GM21528 (cell line): ENCODE measurements around the gene MCRIP2.

Experiments used
- ATAC-seq: cut with Tn5 transposase; IDR thresholded peaks from one replicate; pipeline ENCODE4 v1.9.1; 2021; ENCODE audit warnings: mild to moderate bottlenecking, moderate library complexity; ENCODE audit not compliant: unreplicated experiment, low FRiP score

The MCRIP2 gene

DNA sequence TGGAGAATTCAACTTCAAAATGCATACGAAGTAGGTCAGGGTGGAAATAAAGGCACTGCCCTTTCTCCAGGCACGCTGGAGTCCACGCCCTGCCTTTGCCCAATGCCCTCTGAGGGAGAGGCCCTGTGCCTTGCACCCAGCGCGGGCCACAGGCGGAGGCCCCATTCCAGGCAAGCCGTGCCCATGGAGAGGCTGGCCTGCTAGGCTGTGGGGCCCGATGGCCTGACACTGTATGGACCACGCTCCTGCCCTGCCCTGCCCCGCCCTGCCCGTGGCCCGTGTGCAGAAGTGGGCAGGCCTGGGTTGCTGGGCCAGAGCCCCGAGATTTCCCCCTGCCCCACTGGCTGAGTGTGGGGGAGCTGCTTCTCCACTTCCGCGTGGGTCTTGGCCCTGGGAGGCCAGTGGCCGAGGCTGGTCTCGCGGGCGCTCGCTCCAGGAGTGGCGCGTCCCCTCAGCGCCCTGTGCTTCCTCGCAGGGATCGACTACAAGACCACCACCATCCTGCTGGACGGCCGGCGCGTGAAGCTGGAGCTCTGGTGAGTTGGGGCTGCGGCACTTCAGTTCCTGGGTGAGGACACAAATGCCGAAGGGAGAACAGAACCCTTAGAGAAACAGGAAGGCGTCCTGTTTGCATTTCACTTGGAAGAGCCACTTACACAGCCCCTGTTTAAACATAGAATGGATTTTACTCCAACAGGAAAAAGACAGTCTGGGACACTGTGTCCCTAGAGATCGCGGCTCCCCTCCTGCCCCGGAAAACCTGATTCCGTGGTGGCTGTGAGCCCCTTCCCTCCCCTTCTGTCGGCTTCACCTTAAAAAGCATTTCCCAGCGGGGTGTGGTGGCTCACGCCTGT is 24.7 kb upstream of the MCRIP2 start:
- no peak for ATAC-seq

GRCh38 chr16:617855-618254 is 23.8 kb upstream of the MCRIP2 start:
- ATAC-seq: no peak

- ATAC-seq: no peak
Observed at GRCh38 chr16:619476-620100, 22.0 kb upstream of the MCRIP2 start.

GRCh38 chr16:620700-621525 is 20.7 kb upstream of the MCRIP2 start:
- ATAC-seq: no peak

DNA sequence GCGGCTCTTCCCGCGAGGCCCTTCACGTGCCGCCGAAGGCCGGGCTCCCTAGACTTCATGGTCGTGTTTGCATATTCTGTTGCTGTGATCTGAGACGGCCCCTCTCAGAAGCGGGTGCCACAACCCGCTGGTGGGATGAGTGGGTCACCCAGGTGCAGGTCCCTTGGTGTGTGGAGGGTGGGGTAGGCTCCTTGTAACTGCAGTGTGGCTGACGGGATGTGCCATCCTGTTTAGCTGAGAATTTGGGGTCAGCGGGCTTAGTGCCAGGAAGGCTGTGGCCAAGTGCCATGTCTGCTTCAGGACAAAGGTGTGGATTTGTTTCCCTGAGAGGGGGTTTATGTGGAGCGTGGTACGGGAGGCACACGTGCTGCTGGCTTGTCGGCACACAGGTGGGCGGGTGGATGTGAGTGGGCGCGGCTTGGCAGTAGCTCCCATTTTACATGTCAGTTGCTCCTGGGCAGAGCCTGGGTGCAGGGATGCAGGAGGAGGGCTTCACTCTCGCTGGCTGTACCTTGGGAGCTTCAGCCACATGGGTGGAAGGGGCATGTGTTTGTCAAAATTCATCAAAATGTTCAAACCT is 20.0 kb upstream of the MCRIP2 start:
- no peak for ATAC-seq

- no peak for ATAC-seq
Observed at GRCh38 chr16:622920-623280, 18.7 kb upstream of the MCRIP2 start.

GRCh38 chr16:624526-625070 is 17.0 kb upstream of the MCRIP2 start:
- ATAC-seq: no peak

DNA sequence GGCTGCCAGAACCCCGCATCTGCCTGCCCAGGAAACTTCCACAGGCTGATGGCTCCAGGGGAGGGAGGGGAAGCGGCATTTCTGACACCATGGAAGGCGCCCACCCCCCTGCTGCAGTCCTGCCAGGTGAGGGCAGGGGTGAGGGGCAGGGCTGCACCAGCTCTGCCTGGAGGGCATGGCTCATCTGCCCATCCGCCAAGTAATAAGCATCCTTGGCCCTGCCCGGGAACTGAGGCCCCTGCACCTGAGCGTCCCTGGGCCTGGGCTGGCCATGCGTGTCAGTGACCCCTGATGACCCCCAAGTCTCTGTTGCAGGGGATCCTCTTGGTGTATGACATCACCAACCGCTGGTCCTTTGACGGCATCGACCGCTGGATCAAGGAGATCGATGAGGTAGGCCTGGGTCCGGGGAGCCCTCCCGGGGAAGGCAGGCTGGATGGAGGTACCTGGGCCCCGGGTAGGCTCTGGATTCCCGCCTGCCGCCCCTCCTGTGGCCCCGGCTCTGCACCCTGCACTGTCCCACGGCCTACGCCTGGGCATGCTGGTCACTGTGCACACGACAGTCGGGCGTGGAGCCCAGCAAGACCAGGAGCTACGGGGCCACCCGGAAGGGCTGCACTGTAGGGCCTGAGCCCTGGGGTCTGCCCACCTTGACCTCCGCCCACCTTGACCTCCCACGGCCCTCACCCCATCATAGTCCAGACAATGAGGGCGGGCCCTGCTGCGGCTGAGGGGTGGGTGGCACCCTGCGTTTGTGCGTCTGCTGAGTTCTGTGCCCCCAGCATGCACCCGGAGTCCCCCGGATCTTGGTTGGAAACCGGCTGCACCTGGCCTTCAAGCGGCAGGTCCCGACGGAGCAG is 16.3 kb upstream of the MCRIP2 start:
- ATAC-seq: no peak

- ATAC-seq: no peak
Observed at GRCh38 chr16:625977-626765, 15.5 kb upstream of the MCRIP2 start.

- no peak for ATAC-seq
Observed at GRCh38 chr16:626787-627453, 14.7 kb upstream of the MCRIP2 start.

DNA sequence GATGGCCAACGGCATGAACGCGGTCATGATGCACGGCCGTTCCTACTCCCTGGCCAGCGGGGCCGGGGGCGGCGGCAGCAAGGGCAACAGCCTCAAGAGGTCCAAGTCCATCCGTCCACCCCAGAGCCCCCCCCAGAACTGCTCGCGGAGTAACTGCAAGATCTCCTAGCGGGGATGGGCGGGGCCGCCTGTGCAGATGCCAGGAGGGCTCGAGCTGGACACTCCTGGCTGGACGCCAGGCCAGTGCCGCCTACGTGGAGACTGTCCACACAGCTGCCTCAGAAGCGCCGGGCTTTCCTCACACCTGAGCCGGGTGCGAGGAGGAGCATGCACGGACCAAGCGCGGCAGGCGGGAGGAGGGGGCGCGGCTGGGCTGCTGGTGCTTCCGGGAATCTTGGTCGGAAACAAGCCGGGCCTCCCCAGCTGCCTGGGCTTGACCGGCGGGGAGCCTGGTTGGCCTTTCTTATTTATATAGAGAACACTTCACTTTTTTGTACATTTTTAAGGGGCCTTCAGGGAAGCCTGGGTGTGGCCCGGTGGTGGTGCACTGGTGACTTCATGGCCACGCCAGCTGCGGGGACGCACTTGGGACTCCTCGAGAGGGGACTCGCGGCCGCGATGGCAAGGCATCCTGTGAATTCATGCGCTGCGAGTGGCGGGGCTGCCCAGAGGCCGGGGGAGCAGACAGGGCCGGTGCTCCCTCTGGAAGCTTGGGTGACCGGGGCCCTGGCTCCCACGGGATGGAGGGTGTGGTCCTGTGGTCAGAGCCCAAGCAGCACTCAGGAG is 14.0 kb upstream of the MCRIP2 start:
- ATAC-seq: no peak

- ATAC-seq: no peak
Observed at GRCh38 chr16:628321-629061, 13.1 kb upstream of the MCRIP2 start.

DNA sequence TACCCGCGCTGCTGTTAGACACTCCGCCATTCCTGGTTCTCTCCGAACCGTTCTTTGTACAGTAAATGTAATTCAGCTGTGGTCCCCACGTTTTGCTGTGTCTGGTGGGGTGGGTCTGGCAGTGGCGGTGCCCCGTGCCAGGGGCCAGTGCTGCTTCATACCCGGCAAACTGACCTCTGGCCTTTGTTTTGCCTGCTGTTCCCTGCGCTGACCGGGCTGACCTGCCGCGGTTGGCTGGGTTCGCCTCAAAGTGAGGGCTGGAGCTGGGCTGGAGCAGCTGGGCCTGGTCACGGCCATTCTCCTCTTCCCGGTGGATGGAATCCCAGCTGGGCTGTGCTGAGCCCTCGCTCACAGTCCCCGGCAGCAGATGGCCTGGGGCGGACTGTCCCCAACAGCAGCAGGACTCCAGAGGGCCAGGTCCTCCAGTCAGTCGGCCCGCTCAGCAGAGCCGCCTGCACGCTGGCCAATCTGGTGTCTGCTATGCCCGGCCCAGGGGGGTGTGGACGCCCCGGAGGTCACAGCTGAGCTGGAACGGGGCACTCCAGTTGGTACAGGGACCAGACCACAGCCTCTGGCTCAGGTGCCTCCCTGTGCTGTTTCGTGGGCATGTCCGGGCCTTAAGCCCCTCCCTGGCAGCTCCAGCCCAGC is 12.3 kb upstream of the MCRIP2 start:
- no peak for ATAC-seq

- no peak for ATAC-seq
Observed at GRCh38 chr16:629833-630248, 11.8 kb upstream of the MCRIP2 start.

- no peak for ATAC-seq
Observed at GRCh38 chr16:630249-630814, 11.3 kb upstream of the MCRIP2 start.

- no peak for ATAC-seq
Observed at GRCh38 chr16:630815-631405, 10.7 kb upstream of the MCRIP2 start, which contains the start of gene WFIKKN1. Gene WFIKKN1, plus strand, starts transcription at chr16:630985. Its CDS starts 269 bp downstream, at chr16:631254.
